ENCODE measurements around the gene PRR23E. TPM values are rescaled to one million over a fixed set of nuclear protein-coding genes. Genes with fewer than 3 reads are reported as not detected.

Gene PRR23E
- total RNA-seq, 1 experiment from 2014 or later, result not detected

DNA sequence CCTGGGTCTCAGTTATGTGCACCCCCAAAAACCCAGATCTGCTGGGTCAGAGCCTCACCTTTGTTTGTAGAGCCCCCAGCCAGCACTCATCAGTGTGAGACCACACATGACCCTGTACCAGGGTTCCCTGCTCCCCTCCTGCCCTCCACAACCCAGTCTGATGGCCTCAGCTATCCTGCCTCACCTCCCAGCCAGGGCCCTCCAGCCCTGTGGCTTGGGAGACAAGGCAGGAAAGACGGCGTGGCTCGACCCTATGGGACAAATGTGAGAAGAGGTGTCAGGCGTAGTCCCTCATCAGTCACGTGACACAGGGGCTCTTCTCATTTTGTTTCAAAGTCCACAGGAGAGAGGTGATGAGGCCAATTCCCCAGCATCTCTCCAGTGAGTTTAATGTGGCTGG is 28.3 kb upstream of the PRR23E start:
- no peaks in the 10 kb centered on the region for H3K9me3 ChIP-seq (ENCODE audit: low read length)
- H3K27ac ChIP-seq (ENCODE audit: low read length), result no peak overlapping the region
- ChIA-PET CTCF (no interaction called here), POLR2A (ENCODE audit: unreplicated experiment) (no interaction called here)
- H3K4me2 ChIP-seq (ENCODE audit: low read length), result no peak overlapping the region
- no peak for TF ChIP-seq EZH2 (IDR thresholded peaks at IDR 0.05; ENCODE audit: low read length, unreplicated experiment)
- TF ChIP-seq, protein P1, sequence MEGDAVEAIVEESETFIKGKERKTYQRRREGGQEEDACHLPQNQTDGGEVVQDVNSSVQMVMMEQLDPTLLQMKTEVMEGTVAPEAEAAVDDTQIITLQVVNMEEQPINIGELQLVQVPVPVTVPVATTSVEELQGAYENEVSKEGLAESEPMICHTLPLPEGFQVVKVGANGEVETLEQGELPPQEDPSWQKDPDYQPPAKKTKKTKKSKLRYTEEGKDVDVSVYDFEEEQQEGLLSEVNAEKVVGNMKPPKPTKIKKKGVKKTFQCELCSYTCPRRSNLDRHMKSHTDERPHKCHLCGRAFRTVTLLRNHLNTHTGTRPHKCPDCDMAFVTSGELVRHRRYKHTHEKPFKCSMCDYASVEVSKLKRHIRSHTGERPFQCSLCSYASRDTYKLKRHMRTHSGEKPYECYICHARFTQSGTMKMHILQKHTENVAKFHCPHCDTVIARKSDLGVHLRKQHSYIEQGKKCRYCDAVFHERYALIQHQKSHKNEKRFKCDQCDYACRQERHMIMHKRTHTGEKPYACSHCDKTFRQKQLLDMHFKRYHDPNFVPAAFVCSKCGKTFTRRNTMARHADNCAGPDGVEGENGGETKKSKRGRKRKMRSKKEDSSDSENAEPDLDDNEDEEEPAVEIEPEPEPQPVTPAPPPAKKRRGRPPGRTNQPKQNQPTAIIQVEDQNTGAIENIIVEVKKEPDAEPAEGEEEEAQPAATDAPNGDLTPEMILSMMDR (conservative IDR thresholded peaks at IDR 0.05; ENCODE audit: low read depth, low read length), result no peak
- TF ChIP-seq EZH2phosphoT487 (IDR thresholded peaks at IDR 0.05; ENCODE audit: borderline replicate concordance, low read length), result no peak
- H3K27me3 ChIP-seq (ENCODE audit: low read length), result peaks cover 22% of the 10 kb centered on the region
- no peak overlapping the region for H3K4me3 ChIP-seq (ENCODE audit: low read length)
- BruUV-seq (replicated peaks), result no TSS peak
- H3K9me2 ChIP-seq (replicated peaks; ENCODE audit: low read length), result no peaks in the 10 kb centered on the region
- H3K9ac ChIP-seq (ENCODE audit: low read length), result no peak overlapping the region
- no peak overlapping the region for H2AFZ ChIP-seq (ENCODE audit: low read length)
- no peak for ATAC-seq
- no peak for DNase-seq
- H3K79me2 ChIP-seq (ENCODE audit: low read length), result no peaks in the 10 kb centered on the region
- no peaks in the 10 kb centered on the region for H3K36me3 ChIP-seq (ENCODE audit: low read depth, low read length)
- H3F3A ChIP-seq (ENCODE audit: low read length, unreplicated experiment), result no peaks in the 10 kb centered on the region
- H4K20me1 ChIP-seq (ENCODE audit: low read length), result no peaks in the 10 kb centered on the region
- H3K4me1 ChIP-seq (ENCODE audit: insufficient read depth, low read length), result no peaks in the 10 kb centered on the region
- intact Hi-C loops (cut with micrococcal nuclease), result no loop called here

DNA sequence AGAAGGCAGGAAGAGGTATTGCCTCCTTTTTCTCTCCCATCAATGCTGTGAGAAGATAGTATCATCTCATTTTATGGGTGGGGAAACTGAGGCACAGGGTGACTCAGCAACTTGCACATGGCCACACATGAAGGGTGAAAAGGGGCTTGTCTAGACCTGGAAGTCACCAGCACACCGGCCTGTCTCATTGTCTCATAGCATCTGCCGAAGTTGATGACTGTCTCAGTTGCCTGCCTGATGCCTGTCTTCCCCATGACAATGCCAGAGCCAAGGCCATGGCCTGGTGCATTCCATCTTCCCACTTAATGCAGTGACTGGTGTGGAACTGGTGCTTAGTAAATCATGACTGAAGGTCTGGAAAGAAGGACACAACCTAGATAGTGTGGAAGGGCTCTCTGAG is 27.9 kb upstream of the PRR23E start:
- no TSS peak for BruUV-seq (replicated peaks)
- peaks cover 26% of the 10 kb centered on the region for H3K27me3 ChIP-seq (ENCODE audit: low read length)
- CTCF ChIA-PET, result no interaction called here

DNA sequence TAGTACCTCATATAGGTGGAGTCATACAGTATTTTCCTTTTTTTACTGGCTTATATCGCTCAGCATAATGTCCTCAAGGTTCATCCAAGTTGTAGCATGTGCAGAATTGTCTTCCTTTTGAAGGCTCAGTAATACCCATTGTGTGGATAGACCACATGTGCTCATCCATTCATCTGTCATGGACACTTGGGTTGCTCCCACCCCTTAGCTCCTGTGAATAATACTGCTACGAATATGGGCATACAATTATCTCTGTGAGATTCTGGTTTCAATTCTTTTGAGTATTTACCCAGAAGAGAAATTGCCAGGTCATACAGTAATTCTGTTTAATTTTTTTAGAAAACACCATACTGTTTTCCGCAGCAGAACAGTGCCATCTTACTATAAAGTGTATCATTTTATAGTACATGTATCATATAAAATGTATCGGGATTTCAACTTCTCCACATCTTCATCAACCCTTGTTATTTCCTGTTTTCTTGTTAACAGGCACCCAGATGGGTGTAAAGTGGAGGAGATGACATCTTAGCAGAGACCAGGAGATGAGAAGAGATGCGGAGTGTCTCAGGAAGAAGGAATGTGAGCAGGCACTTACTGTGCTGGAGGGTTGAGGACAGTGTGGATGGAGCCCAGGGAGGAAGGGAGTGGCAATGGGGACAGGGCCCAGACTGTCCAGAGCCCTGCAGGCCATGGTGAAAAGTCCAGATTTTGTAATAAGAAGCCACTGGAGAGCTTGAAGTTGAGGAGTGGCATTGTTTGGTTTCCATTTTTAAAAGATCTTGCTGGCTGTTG is 27.0 kb upstream of the PRR23E start:
- CTCF ChIA-PET, result no interaction called here
- no peaks in the 10 kb centered on the region for H4K20me1 ChIP-seq (ENCODE audit: low read length)
- no peak overlapping the region for H3K27ac ChIP-seq (ENCODE audit: low read length)
- H3K4me2 ChIP-seq (ENCODE audit: low read length), result no peak overlapping the region
- no peaks in the 10 kb centered on the region for H3F3A ChIP-seq (ENCODE audit: low read length, unreplicated experiment)
- no peak for TF ChIP-seq EZH2phosphoT487 (IDR thresholded peaks at IDR 0.05; ENCODE audit: borderline replicate concordance, low read length)
- TF ChIP-seq EZH2 (IDR thresholded peaks at IDR 0.05; ENCODE audit: low read length, unreplicated experiment), result no peak
- TF ChIP-seq, protein P1 (conservative IDR thresholded peaks at IDR 0.05; ENCODE audit: low read depth, low read length), result no peak
- no peaks in the 10 kb centered on the region for H3K9me3 ChIP-seq (ENCODE audit: low read length)
- ATAC-seq (no peak), DNase-seq (no peak)
- H3K4me3 ChIP-seq (ENCODE audit: low read length), result no peak overlapping the region
- no peaks in the 10 kb centered on the region for H3K79me2 ChIP-seq (ENCODE audit: low read length)
- intact Hi-C loops (cut with micrococcal nuclease), result no loop called here
- no peaks in the 10 kb centered on the region for H3K9me2 ChIP-seq (replicated peaks; ENCODE audit: low read length)
- no peaks in the 10 kb centered on the region for H3K4me1 ChIP-seq (ENCODE audit: insufficient read depth, low read length)
- H2AFZ ChIP-seq (ENCODE audit: low read length), result no peak overlapping the region
- POLR2A ChIA-PET (ENCODE audit: unreplicated experiment), result no interaction called here
- no peaks in the 10 kb centered on the region for H3K36me3 ChIP-seq (ENCODE audit: low read depth, low read length)
- H3K9ac ChIP-seq (ENCODE audit: low read length), result no peak overlapping the region
- no TSS peak for BruUV-seq (replicated peaks)
- peaks cover 31% of the 10 kb centered on the region for H3K27me3 ChIP-seq (ENCODE audit: low read length)

More for the DNA sequence above, 27.9 kb upstream of the PRR23E start:
- H3K27ac ChIP-seq (ENCODE audit: low read length), result no peak overlapping the region
- intact Hi-C loops (cut with micrococcal nuclease), result no loop called here
- H3K79me2 ChIP-seq (ENCODE audit: low read length), result no peaks in the 10 kb centered on the region
- ATAC-seq (no peak), DNase-seq (no peak)
- H3K9me2 ChIP-seq (replicated peaks; ENCODE audit: low read length), result no peaks in the 10 kb centered on the region
- H3K9ac ChIP-seq (ENCODE audit: low read length), result no peak overlapping the region
- H4K20me1 ChIP-seq (ENCODE audit: low read length), result no peaks in the 10 kb centered on the region
- no peak overlapping the region for H2AFZ ChIP-seq (ENCODE audit: low read length)
- H3K4me1 ChIP-seq (ENCODE audit: insufficient read depth, low read length), result no peaks in the 10 kb centered on the region
- POLR2A ChIA-PET (ENCODE audit: unreplicated experiment), result no interaction called here
- no peak for TF ChIP-seq EZH2phosphoT487 (IDR thresholded peaks at IDR 0.05; ENCODE audit: borderline replicate concordance, low read length)
- H3K9me3 ChIP-seq (ENCODE audit: low read length), result no peaks in the 10 kb centered on the region
- no peak overlapping the region for H3K4me3 ChIP-seq (ENCODE audit: low read length)
- H3F3A ChIP-seq (ENCODE audit: low read length, unreplicated experiment), result no peaks in the 10 kb centered on the region
- no peaks in the 10 kb centered on the region for H3K36me3 ChIP-seq (ENCODE audit: low read depth, low read length)
- no peak overlapping the region for H3K4me2 ChIP-seq (ENCODE audit: low read length)

All from PC-3 (cell line).